ENCODE results near the gene UBL5. TPM values are rescaled to one million over a fixed set of nuclear protein-coding genes. Genes with fewer than 3 reads are reported as not detected.

Gene UBL5
- total RNA-seq, 1 experiment from 2014 or later: 521 TPM

DNA sequence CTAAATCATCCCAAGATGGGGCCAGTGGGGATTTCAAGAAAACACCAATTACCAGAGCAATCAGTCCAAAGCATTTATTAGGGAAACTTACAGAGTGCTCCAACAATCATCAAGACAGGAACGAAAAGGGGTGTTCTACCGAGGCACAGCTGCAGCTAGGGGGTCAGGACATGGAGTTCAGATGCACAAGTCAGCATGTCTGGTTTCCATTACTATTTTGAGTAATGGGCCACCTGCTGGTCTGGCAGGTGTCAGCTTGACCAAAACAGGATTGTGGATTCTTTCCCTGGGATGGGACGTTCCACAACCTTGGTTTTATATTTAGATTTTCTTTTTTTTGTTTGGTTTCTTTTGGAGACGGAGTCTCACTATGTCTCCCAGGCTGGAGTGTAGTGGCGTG, 3.9 kb upstream of the UBL5 start:
- no peak overlapping the region for H3K27ac ChIP-seq (ENCODE audit: low read length)
- no peak for ATAC-seq
- peaks cover 33% of the 10 kb centered on the region for H3K79me2 ChIP-seq (ENCODE audit: low read length)
- no peak overlapping the region for H3K4me2 ChIP-seq (ENCODE audit: low read length)
- H3K36me3 ChIP-seq (ENCODE audit: low read depth, low read length): peaks cover 1% of the 10 kb centered on the region; the same call in 1 of the 2 replicates
- no TSS peak for BruUV-seq (replicated peaks)
- H3K9me2 ChIP-seq (replicated peaks; ENCODE audit: low read length): no peaks in the 10 kb centered on the region
- no peaks in the 10 kb centered on the region for H3K9me3 ChIP-seq (ENCODE audit: low read length)
- H3F3A ChIP-seq (ENCODE audit: low read length, unreplicated experiment): no peaks in the 10 kb centered on the region
- no peak overlapping the region for H3K9ac ChIP-seq (ENCODE audit: low read length)
- ChIA-PET POLR2A (ENCODE audit: unreplicated experiment) (no interaction called here), CTCF (no interaction called here)
- no peaks in the 10 kb centered on the region for H3K27me3 ChIP-seq (ENCODE audit: low read length)
- H4K20me1 ChIP-seq (ENCODE audit: low read length): peaks cover 7% of the 10 kb centered on the region; the same call in 1 of the 2 replicates
- no peak overlapping the region for H2AFZ ChIP-seq (ENCODE audit: low read length)
- H3K4me3 ChIP-seq (ENCODE audit: low read length): no peak overlapping the region
- TF ChIP-seq, protein P1, sequence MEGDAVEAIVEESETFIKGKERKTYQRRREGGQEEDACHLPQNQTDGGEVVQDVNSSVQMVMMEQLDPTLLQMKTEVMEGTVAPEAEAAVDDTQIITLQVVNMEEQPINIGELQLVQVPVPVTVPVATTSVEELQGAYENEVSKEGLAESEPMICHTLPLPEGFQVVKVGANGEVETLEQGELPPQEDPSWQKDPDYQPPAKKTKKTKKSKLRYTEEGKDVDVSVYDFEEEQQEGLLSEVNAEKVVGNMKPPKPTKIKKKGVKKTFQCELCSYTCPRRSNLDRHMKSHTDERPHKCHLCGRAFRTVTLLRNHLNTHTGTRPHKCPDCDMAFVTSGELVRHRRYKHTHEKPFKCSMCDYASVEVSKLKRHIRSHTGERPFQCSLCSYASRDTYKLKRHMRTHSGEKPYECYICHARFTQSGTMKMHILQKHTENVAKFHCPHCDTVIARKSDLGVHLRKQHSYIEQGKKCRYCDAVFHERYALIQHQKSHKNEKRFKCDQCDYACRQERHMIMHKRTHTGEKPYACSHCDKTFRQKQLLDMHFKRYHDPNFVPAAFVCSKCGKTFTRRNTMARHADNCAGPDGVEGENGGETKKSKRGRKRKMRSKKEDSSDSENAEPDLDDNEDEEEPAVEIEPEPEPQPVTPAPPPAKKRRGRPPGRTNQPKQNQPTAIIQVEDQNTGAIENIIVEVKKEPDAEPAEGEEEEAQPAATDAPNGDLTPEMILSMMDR (conservative IDR thresholded peaks at IDR 0.05; ENCODE audit: low read depth, low read length): 0 out of 2 replicates have a peak, but pooled peaks have one; percentile 14
- TF ChIP-seq EZH2 (IDR thresholded peaks at IDR 0.05; ENCODE audit: low read length, unreplicated experiment): no peak
- TF ChIP-seq EZH2phosphoT487 (IDR thresholded peaks at IDR 0.05; ENCODE audit: borderline replicate concordance, low read length): no peak
- no peak for DNase-seq
- peaks cover 16% of the 10 kb centered on the region for H3K4me1 ChIP-seq (ENCODE audit: insufficient read depth, low read length)
- intact Hi-C loops (cut with micrococcal nuclease): no loop called here

DNA sequence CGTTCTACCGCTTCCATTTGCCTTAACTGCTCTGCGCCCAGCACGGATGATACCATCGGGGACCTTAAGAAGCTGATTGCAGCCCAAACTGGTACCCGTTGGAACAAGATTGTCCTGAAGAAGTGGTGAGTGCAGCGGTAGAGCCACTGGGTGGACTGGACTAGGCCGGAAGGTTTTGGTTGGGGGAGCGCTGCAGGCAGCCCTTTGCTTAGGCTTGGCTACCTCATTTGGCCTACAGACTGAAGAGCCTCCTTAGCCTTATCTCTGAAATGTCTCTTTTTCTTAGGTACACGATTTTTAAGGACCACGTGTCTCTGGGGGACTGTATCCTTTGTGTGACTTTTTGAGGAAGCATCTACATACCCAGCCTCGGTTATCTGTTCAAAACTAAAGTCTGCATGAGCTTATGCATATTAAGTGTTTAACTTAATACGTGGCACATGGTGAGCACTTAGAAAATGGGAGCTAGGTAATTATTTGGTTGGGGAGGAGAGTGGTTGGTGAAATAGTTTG, 889 bp downstream of the UBL5 start:
- BruUV-seq (replicated peaks): no TSS peak
- H3K79me2 ChIP-seq (ENCODE audit: low read length): peaks cover 55% of the 10 kb centered on the region
- ATAC-seq: no peak
- H3K9me2 ChIP-seq (replicated peaks; ENCODE audit: low read length): no peaks in the 10 kb centered on the region
- peak overlapping the region; percentile 88 for H3K9ac ChIP-seq (ENCODE audit: low read length)
- H3F3A ChIP-seq (ENCODE audit: low read length, unreplicated experiment): no peaks in the 10 kb centered on the region
- no peak for DNase-seq
- H3K4me2 ChIP-seq (ENCODE audit: low read length): peak overlapping the region; percentile 88
- intact Hi-C loops (cut with micrococcal nuclease): no loop called here
- ChIA-PET POLR2A (ENCODE audit: unreplicated experiment) (interaction anchor here (0.6 kb wide), 1 partner anchor 86 kb away, joined by 4 read pairs; no protein-coding TSS in a partner anchor), CTCF (no interaction called here)
- peaks cover 7% of the 10 kb centered on the region; the same call in 1 of the 2 replicates for H3K36me3 ChIP-seq (ENCODE audit: low read depth, low read length)
- H2AFZ ChIP-seq (ENCODE audit: low read length): no peak overlapping the region
- H3K27me3 ChIP-seq (ENCODE audit: low read length): no peaks in the 10 kb centered on the region
- H3K27ac ChIP-seq (ENCODE audit: low read length): no peak overlapping the region
- no peaks in the 10 kb centered on the region for H3K9me3 ChIP-seq (ENCODE audit: low read length)
- H3K4me3 ChIP-seq (ENCODE audit: low read length): peak overlapping the region; percentile 79
- H3K4me1 ChIP-seq (ENCODE audit: insufficient read depth, low read length): peaks cover 12% of the 10 kb centered on the region
- peaks cover 8% of the 10 kb centered on the region; the same call in 1 of the 2 replicates for H4K20me1 ChIP-seq (ENCODE audit: low read length)
- TF ChIP-seq, protein P1 (conservative IDR thresholded peaks at IDR 0.05; ENCODE audit: low read depth, low read length): no peak
- no peak for TF ChIP-seq EZH2 (IDR thresholded peaks at IDR 0.05; ENCODE audit: low read length, unreplicated experiment)
- no peak for TF ChIP-seq EZH2phosphoT487 (IDR thresholded peaks at IDR 0.05; ENCODE audit: borderline replicate concordance, low read length)

DNA sequence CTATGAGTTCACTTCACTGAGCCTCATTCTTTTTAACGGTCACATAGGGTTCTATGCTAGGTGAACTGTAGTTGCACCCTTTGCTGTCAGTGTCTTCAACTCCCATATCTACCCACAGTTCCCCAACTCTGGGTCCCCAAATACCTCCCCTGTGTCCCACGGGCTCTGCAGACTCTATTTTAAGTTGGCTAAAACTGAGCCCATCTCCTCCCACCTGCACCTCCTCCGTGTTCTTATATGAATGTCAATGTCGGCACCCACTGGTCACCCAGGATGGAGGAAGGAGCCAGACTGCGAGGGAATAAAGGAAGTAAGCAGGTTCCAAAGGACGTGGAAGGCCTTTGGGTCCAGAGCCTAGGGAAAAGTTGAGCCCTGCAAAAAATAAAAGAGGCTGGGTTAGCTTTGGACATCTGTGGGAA, 6.6 kb downstream of the UBL5 start:
- Histone ChIP-seq H3K4me3 (ENCODE audit: low read length) (peak overlapping the region; percentile 99; the same call in 1 of the 2 replicates), H3K27me3 (ENCODE audit: low read length) (no peaks in the 10 kb centered on the region), H2AFZ (ENCODE audit: low read length) (no peak overlapping the region), H3K9me3 (ENCODE audit: low read length) (no peaks in the 10 kb centered on the region), H3K27ac (ENCODE audit: low read length) (no peak overlapping the region), H4K20me1 (ENCODE audit: low read length) (no peaks in the 10 kb centered on the region), H3K9me2 (replicated peaks; ENCODE audit: low read length) (no peaks in the 10 kb centered on the region), H3F3A (ENCODE audit: low read length, unreplicated experiment) (peaks cover 6% of the 10 kb centered on the region), H3K4me1 (ENCODE audit: insufficient read depth, low read length) (peaks cover 7% of the 10 kb centered on the region), H3K4me2 (ENCODE audit: low read length) (no peak overlapping the region), H3K79me2 (ENCODE audit: low read length) (peaks cover 40% of the 10 kb centered on the region), H3K9ac (ENCODE audit: low read length) (no peak overlapping the region), H3K36me3 (ENCODE audit: low read depth, low read length) (peaks cover 16% of the 10 kb centered on the region; the same call in 1 of the 2 replicates)
- no TSS peak for BruUV-seq (replicated peaks)
- ATAC-seq (no peak), DNase-seq (no peak)
- ChIA-PET POLR2A (ENCODE audit: unreplicated experiment) (no interaction called here), CTCF (no interaction called here)
- intact Hi-C loops (cut with micrococcal nuclease): no loop called here
- TF ChIP-seq, protein P1 (conservative IDR thresholded peaks at IDR 0.05; ENCODE audit: low read depth, low read length): no peak
- TF ChIP-seq EZH2phosphoT487 (IDR thresholded peaks at IDR 0.05; ENCODE audit: borderline replicate concordance, low read length): no peak

Data from PC-3 (cell line).